GM12878 (cell line): ENCODE measurements around the gene CLDN9. TPM values are rescaled to one million over a fixed set of nuclear protein-coding genes. Genes with fewer than 3 reads are reported as not detected.

Experiments used
- CBX5 ChIP-seq: sonication (generic); IDR thresholded peaks from 2 replicates; pipeline ENCODE4 v1.6.1; 2016; ENCODE audit warnings: low read depth, moderate library complexity, mild to moderate bottlenecking, inconsistent platforms
- CEBPZ ChIP-seq: fragments of 150-350 bp; IDR thresholded peaks from 2 replicates; pipeline ENCODE4 v1.6.1; 2016; ENCODE audit warnings: low read depth, low read length
- PRDM15 ChIP-seq: fragments of 450-650 bp; formaldehyde crosslinking; IDR thresholded peaks from 2 replicates; pipeline ENCODE4 v1.4.0; 2020; ENCODE audit warnings: mild to moderate bottlenecking, moderate library complexity
- ZBTB33 ChIP-seq: fragments of 450-650 bp; IDR thresholded peaks from 2 replicates; pipeline ENCODE4 v1.6.1; 2017; ENCODE audit warnings: mild to moderate bottlenecking
- polyA plus RNA-seq, 11 experiments: library from polyadenylated mRNA; depleted of rRNA in 4 of 11; unstranded in 6 of 11; stranded (reverse) in 5 of 11; fragments of >200 nt; fragmentation: Nextera tagmentation in 4 of 11; fragmentation: Illumina TruSeq in 1 of 11; extraction: Ambion mirVana in 4 of 11; extraction: Trizol in 1 of 11; gene quantifications; 1 replicate in 1 of 11; 2 replicates in 10 of 11; pipeline versions ENCODE4 v1.2.1 to v1.2.3, GENCODE V29; 2011 to 2016; ENCODE audit warnings: inconsistent platforms in 2 of 11, missing spikeins in 2 of 11, low read depth in 1 of 11
- total RNA-seq, 4 experiments: library from RNA; depleted of rRNA in 3 of 4; stranded (reverse); fragments of >200 nt in 3 of 4; fragmentation: Illumina TruSeq in 1 of 4; extraction: Trizol in 1 of 4; gene quantifications; 2 replicates each; pipeline versions ENCODE4 v1.2.1 to v1.2.3, GENCODE V29; 2013 to 2021

The CLDN9 gene
- total and polyA plus RNA-seq, 10 of the 15 experiments (the other 5 are each of a cell fraction or from before 2014, with no cell fraction given), result not detected

GRCh38 chr16:3038256-3038655, 25.5 kb downstream of the CLDN9 start (continued):
- TF ChIP-seq CEBPZ (no peak), CBX5 (no peak), ZBTB33 (no peak), PRDM15 (CRISPR knock-in tag) (no peak)
- TF ChIP-seq, all 136 proteins: peak for 0
